GM18909 (cell line): Measurements from ENCODE around the gene ZBTB21.
"Not testable (repeated sequence)": the region's sequence is repeated elsewhere in the genome, so short reads cannot be mapped to it uniquely, and the experiment has no call there.

Experiments used
- ATAC-seq: cut with Tn5 transposase; IDR thresholded peaks from one replicate; pipeline ENCODE4 v1.9.1; 2021; ENCODE audit warnings: mild to moderate bottlenecking; ENCODE audit not compliant: unreplicated experiment, poor library complexity

ZBTB21 gene

GRCh38 chr21:41997657-41998056, 12.5 kb downstream of the ZBTB21 start:
- no peak for ATAC-seq

GRCh38 chr21:41995577-41995976, 14.6 kb downstream of the ZBTB21 start:
- ATAC-seq: no peak

GRCh38 chr21:41994613-41995012, 15.5 kb downstream of the ZBTB21 start:
- not testable (repeated sequence) for ATAC-seq

GRCh38 chr21:41993744-41994143, 16.4 kb downstream of the ZBTB21 start:
- no peak for ATAC-seq

GRCh38 chr21:41992576-41992975, 17.6 kb downstream of the ZBTB21 start:
- no peak for ATAC-seq

GRCh38 chr21:41991659-41992058, 18.5 kb downstream of the ZBTB21 start:
- no peak for ATAC-seq

GRCh38 chr21:41989698-41990097, 20.5 kb downstream of the ZBTB21 start:
- ATAC-seq: no peak

- no peak for ATAC-seq
Observed at GRCh38 chr21:41987310-41987709, 22.9 kb downstream of the ZBTB21 start.

- no peak for ATAC-seq
Observed at GRCh38 chr21:41985662-41986416, 24.3 kb downstream of the ZBTB21 start.

GRCh38 chr21:41983229-41983628, 26.9 kb downstream of the ZBTB21 start:
- ATAC-seq: no peak

GRCh38 chr21:41980561-41980960, 29.6 kb downstream of the ZBTB21 start:
- ATAC-seq: no peak

GRCh38 chr21:41979751-41980369, 30.3 kb downstream of the ZBTB21 start:
- ATAC-seq: no peak

GRCh38 chr21:41979335-41979734, 30.8 kb downstream of the ZBTB21 start:
- ATAC-seq: no peak

- ATAC-seq: no peak
Observed at GRCh38 chr21:41977034-41977950, 32.9 kb downstream of the ZBTB21 start.

GRCh38 chr21:41976611-41977010, 33.5 kb downstream of the ZBTB21 start:
- no peak for ATAC-seq

GRCh38 chr21:41975391-41976272, 34.5 kb downstream of the ZBTB21 start:
- no peak for ATAC-seq

- ATAC-seq: no peak
Observed at GRCh38 chr21:41974752-41975053, 35.5 kb downstream of the ZBTB21 start.

GRCh38 chr21:41973861-41974751, 36.1 kb downstream of the ZBTB21 start:
- no peak for ATAC-seq

- no peak for ATAC-seq
Observed at GRCh38 chr21:41973427-41973831, 36.7 kb downstream of the ZBTB21 start.
